IMR-90 (cell line): ENCODE measurements around the gene ZNF423. TPM values are rescaled to one million over a fixed set of nuclear protein-coding genes. Genes with fewer than 3 reads are reported as not detected.

Experiments used
- ATAC-seq: fragments of 200-7000 bp; cut with Tn5 transposase; 2 replicates; pipeline ENCODE4 v1.9.1; 2020; ENCODE audit warnings: low read depth, mild to moderate bottlenecking, moderate library complexity
- BruUV-seq: library from RNA; stranded (reverse); fragments of 400-500 nt; replicated peaks from 2 replicates; lab custom pipeline; 2021; lab: Mats Ljungman, UMichigan
- CTCF ChIA-PET: fragments of 300-600 bp; formaldehyde crosslinking; extraction: SDS; loops from one replicate; lab custom pipeline; 2021; ENCODE audit warnings: antibody characterized with exemption; lab: Yijun Ruan, JAX
- POLR2A ChIA-PET: fragments of 300-600 bp; sonication (Branson Sonifier 250); formaldehyde crosslinking; loops from one replicate; lab custom pipeline; 2022; ENCODE audit warnings: antibody characterized with exemption; ENCODE audit not compliant: unreplicated experiment; lab: Charles Lee
- DNase-seq: peaks from one replicate; pipeline ENCODE4 v3.0.0; 2013
- H2AFZ ChIP-seq: replicated peaks from 2 replicates; pipeline ENCODE3; 2013; ENCODE audit warnings: low read length, mild to moderate bottlenecking; ENCODE audit not compliant: poor library complexity
- H2AK5ac ChIP-seq: 2 replicates; pipeline ENCODE4 v1.6.1; 2013; ENCODE audit warnings: low read depth, low read length, inconsistent platforms
- H2AK9ac ChIP-seq: replicated peaks from 2 replicates; pipeline ENCODE3; 2013; ENCODE audit warnings: mild to moderate bottlenecking, low read depth, low read length, moderate library complexity; ENCODE audit not compliant: poor library complexity
- H2BK120ac ChIP-seq: 2 replicates; pipeline ENCODE4 v1.6.1; 2013; ENCODE audit warnings: low read depth, low read length, inconsistent platforms
- H2BK15ac ChIP-seq: 3 replicates; pipeline ENCODE4 v1.6.1; 2013; ENCODE audit warnings: low read depth, low read length, inconsistent platforms
- H2BK20ac ChIP-seq: 2 replicates; pipeline ENCODE4 v1.6.1; 2013; ENCODE audit warnings: low read depth, mild to moderate bottlenecking, inconsistent platforms, low read length, moderate library complexity
- H2BK5ac ChIP-seq: 2 replicates; pipeline ENCODE4 v1.6.1; 2013; ENCODE audit warnings: mild to moderate bottlenecking, low read depth, low read length, inconsistent platforms; ENCODE audit not compliant: poor library complexity, severe bottlenecking
- H3K14ac ChIP-seq: replicated peaks from 2 replicates; pipeline ENCODE4 v1.6.1; 2013; ENCODE audit warnings: low read depth, low read length, inconsistent platforms
- H3K18ac ChIP-seq: 2 replicates; pipeline ENCODE4 v1.6.1; 2013; ENCODE audit warnings: low read depth, low read length, control low read depth
- H3K23ac ChIP-seq: 2 replicates; pipeline ENCODE4 v1.6.1; 2013; ENCODE audit warnings: low read depth, low read length, inconsistent platforms
- H3K27ac ChIP-seq: 2 replicates; pipeline ENCODE4 v1.5.1; 2013; ENCODE audit warnings: mild to moderate bottlenecking, control low read depth, low read length; ENCODE audit not compliant: insufficient read depth
- H3K27me3 ChIP-seq: 2 replicates; pipeline ENCODE4 v1.6.1; 2013; ENCODE audit warnings: low read length; ENCODE audit not compliant: control insufficient read depth, insufficient read depth
- H3K36me3 ChIP-seq: 2 replicates; pipeline ENCODE4 v1.6.1; 2013; ENCODE audit warnings: low read length, mixed read lengths; ENCODE audit not compliant: control insufficient read depth, insufficient read depth
- H3K4ac ChIP-seq: 2 replicates; pipeline ENCODE4 v1.6.1; 2013; ENCODE audit warnings: low read depth, low read length, inconsistent platforms
- H3K4me1 ChIP-seq: 2 replicates; pipeline ENCODE4 v1.6.1; 2013; ENCODE audit warnings: low read length, mixed read lengths; ENCODE audit not compliant: control insufficient read depth, insufficient read depth
- H3K4me2 ChIP-seq: 2 replicates; pipeline ENCODE4 v1.6.1; 2013; ENCODE audit warnings: low read depth, mild to moderate bottlenecking, control low read depth, low read length, moderate library complexity
- H3K4me3 ChIP-seq: 2 replicates; pipeline ENCODE4 v1.5.1; 2013; ENCODE audit warnings: low read depth, mild to moderate bottlenecking, control low read depth, low read length, moderate library complexity; ENCODE audit not compliant: insufficient read depth
- H3K56ac ChIP-seq: 2 replicates; pipeline ENCODE4 v1.6.1; 2013; ENCODE audit warnings: low read length, inconsistent platforms; ENCODE audit not compliant: insufficient read depth; ENCODE audit errors: extremely low read depth
- H3K79me1 ChIP-seq, 2 experiments: 2 replicates each; pipeline ENCODE4 v1.6.1; 2013; ENCODE audit warnings: low read length in 2 of 2, inconsistent platforms in 1 of 2, low read depth in 1 of 2
- H3K9ac ChIP-seq: 2 replicates; pipeline ENCODE4 v1.6.1; 2013; ENCODE audit warnings: low read depth, low read length, control low read depth
- H3K9me1 ChIP-seq: 2 replicates; pipeline ENCODE4 v1.6.1; 2013; ENCODE audit warnings: low read length, inconsistent platforms; ENCODE audit not compliant: insufficient read depth
- H3K9me3 ChIP-seq: 2 replicates; pipeline ENCODE4 v1.6.1; 2013; ENCODE audit warnings: low read length; ENCODE audit not compliant: control insufficient read depth, insufficient read depth
- H4K20me1 ChIP-seq: 2 replicates; pipeline ENCODE4 v1.6.1; 2013; ENCODE audit warnings: low read length, inconsistent platforms; ENCODE audit not compliant: insufficient read depth
- H4K5ac ChIP-seq: 2 replicates; pipeline ENCODE4 v1.6.1; 2013; ENCODE audit warnings: mild to moderate bottlenecking, low read depth, low read length, control low read depth
- H4K8ac ChIP-seq, 2 experiments: 2 replicates each; pipeline ENCODE4 v1.6.1; 2013; ENCODE audit warnings: low read depth in 2 of 2, low read length in 2 of 2, control low read depth in 1 of 2, inconsistent platforms in 1 of 2
- H4K91ac ChIP-seq: 2 replicates; pipeline ENCODE4 v1.6.1; 2013; ENCODE audit warnings: low read depth, low read length, inconsistent platforms; ENCODE audit not compliant: insufficient read depth
- CEBPB ChIP-seq: IDR thresholded peaks from 2 replicates; pipeline ENCODE4 v1.6.1; 2012; ENCODE audit warnings: low read depth, low read length, improper control_type of control experiment
- FOS ChIP-seq: fragments of 150-350 bp; IDR thresholded peaks from 2 replicates; pipeline ENCODE4 v1.6.1; 2016; ENCODE audit warnings: low read depth, low read length
- NFE2L2 ChIP-seq: fragments of 150-350 bp; IDR thresholded peaks from 2 replicates; pipeline ENCODE4 v1.6.1; 2016; ENCODE audit warnings: low read depth, mild to moderate bottlenecking, low read length
- POLR2A ChIP-seq: IDR thresholded peaks from 2 replicates; pipeline ENCODE4 v1.6.1; 2012; ENCODE audit warnings: mild to moderate bottlenecking, low read depth, low read length
- RCOR1 ChIP-seq: IDR thresholded peaks from 2 replicates; pipeline ENCODE4 v1.6.1; 2012; ENCODE audit warnings: mild to moderate bottlenecking, low read length, improper control_type of control experiment; ENCODE audit not compliant: insufficient replicate concordance
- RFX5 ChIP-seq: IDR thresholded peaks from 2 replicates; pipeline ENCODE4 v1.8.0; 2012; ENCODE audit warnings: low read depth, mild to moderate bottlenecking, low read length, moderate library complexity
- WGBS, 2 experiments: methylation state at CpG; one replicate each; pipeline versions ENCODE4 v1.1.5 to v1.1.7; 2013; ENCODE audit warnings: missing lambda C conversion rate in 2 of 2; ENCODE audit not compliant: insufficient read length in 1 of 2; ENCODE audit errors: extremely low coverage in 2 of 2; 5-methylcytosine and 5-hydroxymethylcytosine counted together
- dilution Hi-C: fragments of 300-500 bp; cut with HindIII; formaldehyde crosslinking; loops from one replicate; pipeline ENCODE4 v1.14.3; 2018; ENCODE audit warnings: low sequenced_read_pairs; ENCODE audit not compliant: unreplicated experiment
- in situ Hi-C: fragments of 300-500 bp; cut with MboI; formaldehyde crosslinking; loops from 3 replicates; pipeline ENCODE4 v1.14.3; 2019; ENCODE audit warnings: low sequenced_read_pairs, inconsistent platforms, mixed read lengths
- intact Hi-C: fragments of 100-400 bp; cut with micrococcal nuclease; formaldehyde crosslinking; loops from 2 replicates; pipeline ENCODE4 v1.10.0; 2022
- polyA plus RNA-seq, 3 experiments: library from polyadenylated mRNA; depleted of rRNA; stranded (reverse); fragments of >200 nt; gene quantifications; 2 replicates each; pipeline ENCODE4 v1.2.3, GENCODE V29; 2012; ENCODE audit warnings: low replicate concordance in 1 of 3
- total RNA-seq: library from RNA; depleted of rRNA; stranded (reverse); fragments of >200 nt; gene quantifications from 2 replicates; pipeline ENCODE4 v1.2.3, GENCODE V29; 2012
- TF ChIP-seq, protein P1 (sequence below): conservative IDR thresholded peaks from 2 replicates; pipeline ENCODE4 v1.5.1; 2012; ENCODE audit warnings: mild to moderate bottlenecking, low read depth, low read length, improper control_type of control experiment

The ZNF423 gene
- total and polyA plus RNA-seq, 2 of the 4 experiments (the other 2 are of a cell fraction), result under 0.01 to 0.10 TPM

DNA sequence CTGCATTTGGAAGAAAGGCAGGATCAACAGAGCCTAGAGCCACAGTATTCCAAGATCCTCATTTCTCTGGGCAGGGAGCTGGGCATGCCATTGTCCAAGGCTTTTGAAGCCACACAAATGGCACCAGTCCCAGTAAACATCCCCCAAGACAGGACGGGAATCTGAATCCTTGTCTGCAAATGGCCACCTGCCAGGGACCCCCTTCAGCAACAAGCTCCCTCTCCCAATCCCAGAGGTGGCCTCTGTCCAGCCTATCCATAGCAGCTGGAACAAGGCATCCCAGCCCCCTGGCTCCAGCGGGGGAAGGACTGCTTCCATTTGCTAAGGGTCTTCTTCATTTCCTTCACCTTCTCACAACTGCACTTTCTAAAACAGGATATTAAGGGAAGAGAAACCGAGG is 277.9 kb downstream of the ZNF423 start:
- Histone ChIP-seq H3K4me3 (no peak overlapping the region), H2BK15ac (no peak overlapping the region), H4K8ac (no peak overlapping the region), H3K27ac (no peak overlapping the region), H3K18ac (no peak overlapping the region), H2BK20ac (no peak overlapping the region), H2AK9ac (no peak overlapping the region), H4K91ac (no peak overlapping the region), H2BK120ac (no peak overlapping the region), H3K23ac (no peak overlapping the region), H2AK5ac (no peak overlapping the region), H3K9ac (no peak overlapping the region), H4K20me1 (no peaks in the 10 kb centered on the region), H3K4me2 (no peak overlapping the region), H4K5ac (no peak overlapping the region), H3K27me3 (peaks cover 16% of the 10 kb centered on the region), H3K36me3 (no peaks in the 10 kb centered on the region), H3K79me1 (no peaks in the 10 kb centered on the region), H3K14ac (no peak overlapping the region), H3K4me1 (no peaks in the 10 kb centered on the region), H3K56ac (no peak overlapping the region), H3K9me3 (no peaks in the 10 kb centered on the region), H3K9me1 (no peaks in the 10 kb centered on the region), H2BK5ac (no peak overlapping the region), H3K4ac (no peak overlapping the region), H2AFZ (no peak overlapping the region)
- ChIA-PET CTCF (no interaction called here), POLR2A (no interaction called here)
- WGBS, 2 experiments, result no CpG with 5 or more reads among the region's 3 CpGs
- dilution Hi-C loops, result no loop called here
- ATAC-seq, result no peak
- in situ Hi-C loops, result no loop called here
- intact Hi-C loops, result no loop called here
- TF ChIP-seq, protein P1, sequence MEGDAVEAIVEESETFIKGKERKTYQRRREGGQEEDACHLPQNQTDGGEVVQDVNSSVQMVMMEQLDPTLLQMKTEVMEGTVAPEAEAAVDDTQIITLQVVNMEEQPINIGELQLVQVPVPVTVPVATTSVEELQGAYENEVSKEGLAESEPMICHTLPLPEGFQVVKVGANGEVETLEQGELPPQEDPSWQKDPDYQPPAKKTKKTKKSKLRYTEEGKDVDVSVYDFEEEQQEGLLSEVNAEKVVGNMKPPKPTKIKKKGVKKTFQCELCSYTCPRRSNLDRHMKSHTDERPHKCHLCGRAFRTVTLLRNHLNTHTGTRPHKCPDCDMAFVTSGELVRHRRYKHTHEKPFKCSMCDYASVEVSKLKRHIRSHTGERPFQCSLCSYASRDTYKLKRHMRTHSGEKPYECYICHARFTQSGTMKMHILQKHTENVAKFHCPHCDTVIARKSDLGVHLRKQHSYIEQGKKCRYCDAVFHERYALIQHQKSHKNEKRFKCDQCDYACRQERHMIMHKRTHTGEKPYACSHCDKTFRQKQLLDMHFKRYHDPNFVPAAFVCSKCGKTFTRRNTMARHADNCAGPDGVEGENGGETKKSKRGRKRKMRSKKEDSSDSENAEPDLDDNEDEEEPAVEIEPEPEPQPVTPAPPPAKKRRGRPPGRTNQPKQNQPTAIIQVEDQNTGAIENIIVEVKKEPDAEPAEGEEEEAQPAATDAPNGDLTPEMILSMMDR, result no peak
- TF ChIP-seq RFX5, result no peak
- TF ChIP-seq RCOR1, result no peak
- no peak for TF ChIP-seq NFE2L2
- TF ChIP-seq POLR2A, result no peak
- TF ChIP-seq FOS, result no peak
- no peak for TF ChIP-seq CEBPB
- BruUV-seq, result no TSS peak
- DNase-seq, result no peak
